IPS-NIHi7 (cell line): ENCODE results near the gene CBFA2T3.
A peak's percentile ranks its signal among the peaks of the same experiment; 100 is the strongest.

ENCODE experiments used
- DNase-seq: peaks from one replicate; pipeline ENCODE4 v3.0.0; 2012; ENCODE audit warnings: mixed read lengths; ENCODE audit errors: extremely low spot score

Gene CBFA2T3

GRCh38 chr16:88939245-88939971 lies 37.6 kb downstream of the CBFA2T3 start:
- no peak for DNase-seq

- no peak for DNase-seq
These were observed 38.2 kb downstream of the CBFA2T3 start for GRCh38 chr16:88938777-88939244.

DNA sequence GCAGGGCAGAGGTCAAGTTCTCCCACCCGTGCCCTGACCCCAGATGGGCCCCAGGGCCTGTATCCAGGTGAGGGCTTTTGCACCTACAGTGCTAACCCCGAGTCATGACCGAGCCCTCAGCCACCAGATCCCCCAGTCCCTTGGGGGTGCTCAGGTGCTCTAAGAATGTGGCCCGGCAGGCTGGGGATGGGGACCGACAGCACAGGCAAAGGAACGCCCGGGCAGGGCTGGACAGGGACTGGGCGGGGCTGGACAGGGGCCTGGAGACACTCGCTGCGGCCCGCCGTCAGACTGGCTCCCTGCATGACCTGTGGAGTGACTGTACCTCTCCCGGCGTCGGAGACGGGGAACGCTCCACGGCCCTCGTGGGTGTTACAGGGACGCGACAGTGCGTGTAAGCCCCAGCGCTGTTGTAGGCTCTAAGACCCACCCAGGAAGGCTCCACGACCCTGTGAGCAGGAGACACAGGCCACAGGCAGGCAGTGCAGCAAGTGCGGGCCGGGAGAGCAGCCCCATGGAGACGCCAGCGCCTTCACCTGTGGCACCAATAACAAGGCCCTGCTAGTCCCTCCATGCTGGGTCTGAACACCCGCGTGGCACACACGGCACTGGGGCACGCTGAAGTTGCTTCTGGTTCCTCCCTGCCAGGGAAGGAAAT lies 38.8 kb downstream of the CBFA2T3 start:
- DNase-seq, result no peak

DNA sequence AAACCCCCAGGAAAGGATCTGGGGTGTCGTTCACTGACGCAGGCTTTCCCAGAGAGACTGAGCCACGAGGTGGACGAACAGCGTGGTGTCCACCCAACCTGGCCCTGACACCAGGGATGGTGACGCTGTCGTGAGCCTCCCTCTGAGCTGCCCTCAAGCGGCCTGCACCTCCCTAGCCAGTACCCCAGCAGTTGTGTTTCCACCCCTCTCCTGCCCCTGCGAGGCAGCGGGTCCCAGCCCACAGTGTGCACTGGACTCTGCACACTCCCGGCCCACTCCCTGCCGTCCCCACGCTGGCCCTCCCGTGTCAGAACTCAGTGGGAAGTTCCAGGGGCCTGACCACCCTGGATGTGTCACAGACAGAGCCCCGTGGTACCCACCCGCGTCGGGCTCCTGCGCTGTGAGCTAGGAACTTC lies 39.8 kb downstream of the CBFA2T3 start:
- no peak for DNase-seq

- DNase-seq, result no peak
These were observed 40.3 kb downstream of the CBFA2T3 start for GRCh38 chr16:88936556-88937205.

DNA sequence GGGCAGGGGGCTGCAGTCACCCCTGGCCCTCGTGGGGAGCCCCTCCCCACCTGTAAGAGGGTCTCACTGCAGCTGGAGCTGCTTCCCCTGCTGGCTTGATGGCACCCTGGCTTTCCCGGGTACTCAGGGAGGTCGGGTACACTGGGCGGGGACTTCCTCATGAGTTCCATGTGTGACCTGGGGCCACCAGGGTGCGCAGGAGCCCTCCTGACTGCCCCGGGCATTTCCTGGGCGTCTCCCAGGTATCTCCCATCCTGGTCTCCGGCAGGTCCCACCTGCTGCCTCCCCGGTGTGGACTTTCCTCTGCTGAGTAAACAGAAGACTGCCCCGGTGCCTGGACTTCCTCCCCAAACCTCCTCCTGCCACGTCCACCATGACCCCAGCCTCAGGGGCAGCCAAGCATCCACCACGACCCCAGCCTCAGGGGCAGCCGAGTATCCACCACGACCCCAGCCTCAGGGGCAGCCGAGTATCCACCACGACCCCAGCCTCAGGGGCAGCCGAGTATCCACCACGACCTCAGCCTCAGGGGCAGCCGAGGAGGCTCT lies 40.9 kb downstream of the CBFA2T3 start:
- DNase-seq, result no peak

DNA sequence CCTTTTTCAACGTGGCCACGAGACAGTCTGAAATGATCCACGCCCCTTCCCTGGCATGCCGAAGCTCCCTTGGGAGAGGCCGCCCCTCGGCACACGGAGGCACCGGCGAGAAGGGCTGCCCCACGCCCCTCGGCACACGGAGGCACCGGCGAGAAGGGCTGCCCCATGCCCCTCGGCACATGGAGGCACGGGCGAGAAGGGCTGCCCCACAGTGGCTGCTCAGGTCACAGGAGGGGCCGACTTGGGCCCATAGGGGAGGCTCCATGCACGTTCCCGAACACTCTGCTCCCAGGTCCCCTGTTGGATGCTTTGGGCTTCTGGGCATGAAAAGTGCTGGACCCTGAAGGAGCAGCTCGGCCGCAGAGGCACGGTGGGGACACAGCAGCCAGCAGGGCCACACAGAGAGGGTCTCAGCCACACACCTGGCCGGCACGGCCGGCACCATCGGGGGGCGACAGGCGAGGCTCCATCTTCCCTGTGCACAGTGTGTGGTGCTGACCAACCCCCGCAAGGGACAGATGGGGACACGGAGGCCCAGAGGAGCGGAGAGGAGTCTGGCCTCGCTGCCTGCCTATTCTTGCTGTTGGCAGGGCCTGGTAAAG lies 42.8 kb downstream of the CBFA2T3 start:
- no peak for DNase-seq

DNA sequence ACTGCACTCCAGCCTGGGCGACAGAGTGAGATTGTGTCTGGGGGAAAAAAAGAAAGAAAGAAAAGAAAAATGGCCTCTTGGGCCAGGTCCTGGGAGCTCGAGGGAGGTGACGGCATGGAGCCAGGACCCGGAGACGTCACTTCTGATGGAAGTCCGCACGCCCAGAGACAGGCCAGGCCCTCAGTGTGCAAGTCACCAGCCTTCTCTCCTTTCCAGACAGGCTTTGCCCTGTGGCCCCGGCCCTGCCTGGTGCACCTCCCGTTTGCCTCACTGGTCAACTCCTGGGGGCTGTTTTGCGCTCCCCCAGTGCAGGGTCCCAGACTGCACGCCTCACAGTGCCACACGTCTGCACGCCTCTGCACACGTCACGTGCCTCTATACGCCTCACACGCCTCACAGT lies 44.1 kb downstream of the CBFA2T3 start:
- no peak for DNase-seq

DNA sequence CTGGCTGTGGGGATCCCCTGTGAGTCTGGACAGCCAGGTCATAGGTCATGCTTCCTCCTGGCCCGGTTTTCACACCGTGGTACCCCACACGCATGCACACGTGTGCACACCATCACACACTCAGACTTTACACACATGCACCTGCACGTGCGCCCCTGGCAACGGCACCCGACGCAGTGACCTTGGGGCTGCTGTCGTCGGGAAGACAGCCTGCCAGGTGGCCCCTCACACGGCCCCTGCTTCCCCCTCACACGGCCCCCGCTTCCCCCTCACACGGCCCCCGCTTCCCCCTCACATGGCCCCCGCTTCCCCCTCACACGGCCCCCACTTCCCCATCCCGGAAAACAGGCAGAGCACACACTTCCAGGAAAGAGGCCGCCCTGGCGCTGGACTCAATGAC lies 45.1 kb downstream of the CBFA2T3 start:
- no peak for DNase-seq

DNA sequence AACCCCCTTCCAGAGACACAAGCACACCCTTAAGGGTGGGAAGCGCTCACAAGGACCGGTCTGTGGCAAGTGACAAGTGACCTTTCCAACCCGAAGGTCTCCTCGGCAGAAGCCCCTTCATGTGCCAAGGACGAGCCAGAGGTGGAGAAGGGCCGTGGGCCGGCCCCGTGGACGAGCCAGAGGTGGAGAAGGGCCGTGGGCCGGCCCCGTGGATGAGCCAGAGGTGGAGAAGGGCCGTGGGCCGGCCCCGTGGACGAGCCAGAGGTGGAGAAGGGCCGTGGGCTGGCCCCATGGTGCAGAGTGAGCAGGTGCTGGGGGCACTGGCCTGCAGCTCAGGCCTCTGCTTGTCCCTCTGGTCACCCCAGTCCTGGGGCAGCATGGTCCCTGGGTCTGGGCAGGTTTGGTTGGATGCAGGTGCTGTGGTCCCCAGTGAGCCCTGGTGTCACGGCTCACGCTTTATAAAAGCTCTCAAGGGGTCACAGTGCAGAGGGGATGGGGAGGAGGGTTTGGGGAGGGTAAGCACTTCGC lies 45.6 kb downstream of the CBFA2T3 start:
- DNase-seq, result no peak

- DNase-seq, result no peak
These were observed 46.3 kb downstream of the CBFA2T3 start for GRCh38 chr16:88930716-88931115.

DNA sequence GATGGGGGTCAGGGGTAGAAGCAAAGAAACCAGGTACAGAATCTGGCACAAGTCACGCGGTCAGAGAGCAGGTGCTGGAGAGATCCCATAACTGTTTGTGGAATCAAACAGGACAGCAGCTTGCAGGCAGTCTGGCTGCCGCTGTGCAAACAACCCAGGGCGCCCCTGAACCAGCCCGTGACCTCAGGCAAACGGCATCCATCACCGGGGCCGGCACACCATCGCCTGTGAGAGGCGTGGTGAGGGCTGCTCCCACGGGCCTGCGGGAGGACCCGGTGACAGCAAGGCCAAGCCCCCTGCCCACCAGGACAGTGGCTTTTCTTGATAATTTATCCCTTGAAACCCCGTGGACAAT lies 47.9 kb downstream of the CBFA2T3 start:
- DNase-seq, result no peak

GRCh38 chr16:88928405-88929090 lies 48.5 kb downstream of the CBFA2T3 start:
- DNase-seq, result no peak

- DNase-seq, result no peak
These were observed 49.3 kb downstream of the CBFA2T3 start for GRCh38 chr16:88927661-88928060.

- no peak for DNase-seq
These were observed 50.0 kb downstream of the CBFA2T3 start for GRCh38 chr16:88927010-88927409.

- peak; percentile 62 for DNase-seq
These were observed 50.5 kb downstream of the CBFA2T3 start for GRCh38 chr16:88926374-88926990.

GRCh38 chr16:88925540-88925887 lies 51.5 kb downstream of the CBFA2T3 start:
- no peak for DNase-seq

- peak; percentile 84 for DNase-seq
These were observed 52.0 kb downstream of the CBFA2T3 start for GRCh38 chr16:88924834-88925539.

DNA sequence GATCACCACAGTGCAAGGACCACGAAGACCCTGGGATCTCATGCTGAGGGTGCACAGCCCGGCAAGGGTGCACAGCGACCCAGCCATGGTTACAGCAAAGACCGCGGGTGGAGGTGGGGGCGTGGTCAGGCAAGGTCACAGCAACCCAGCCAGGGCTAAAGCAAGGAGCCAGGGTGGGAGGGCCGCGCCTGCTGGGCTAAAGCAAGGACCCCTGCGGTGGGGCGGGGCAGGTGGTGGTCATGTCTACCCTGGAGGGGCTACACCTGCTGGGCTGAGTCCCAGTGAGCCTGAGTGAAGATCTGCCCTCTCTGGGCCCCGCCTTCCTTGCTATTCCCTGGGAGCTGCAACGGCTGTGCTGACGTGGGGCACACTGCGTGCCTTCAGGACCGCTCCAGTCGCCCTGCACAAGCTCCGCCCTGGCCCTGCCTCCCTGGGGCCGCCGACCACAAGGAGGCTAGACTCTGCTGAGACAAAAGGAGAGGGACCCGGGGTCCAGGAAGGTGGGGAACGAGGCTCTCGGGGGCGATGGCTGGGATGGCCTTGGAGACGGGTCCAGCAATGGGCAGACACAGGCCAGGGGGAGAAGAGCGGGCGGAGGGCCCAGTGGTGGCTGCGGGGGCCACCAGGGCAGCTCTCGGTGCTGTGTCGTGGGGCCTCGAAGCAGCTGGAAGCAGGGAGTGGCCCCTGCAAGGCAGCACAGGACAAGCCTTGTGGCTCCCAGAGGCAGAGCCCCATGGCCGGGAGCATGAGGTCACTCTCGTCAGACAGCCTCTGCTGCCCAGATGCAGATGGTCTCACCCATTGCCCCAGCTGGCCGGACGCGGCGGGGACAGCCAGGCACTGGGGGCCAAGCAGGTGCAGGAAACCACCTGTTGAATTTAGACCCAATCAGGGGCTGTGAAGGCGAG lies 52.8 kb downstream of the CBFA2T3 start:
- peak; percentile 71 for DNase-seq
